ENCODE data around the gene OR2B2.

The OR2B2 gene

GRCh38 chr6:27892649-27893058, 19.5 kb downstream of the OR2B2 start:
- no peak for DNase-seq (ENCODE audit: low read depth)
- peak overlapping the region; percentile 98 for H3K4me3 ChIP-seq (ENCODE audit: low read length)
- no peak for TF ChIP-seq CTCF (IDR thresholded peaks at IDR 0.05; ENCODE audit: insufficient read depth, low read depth, low read length, missing control alignments)

- DNase-seq (ENCODE audit: low read depth), result no peak
- no peak for TF ChIP-seq CTCF (IDR thresholded peaks at IDR 0.05; ENCODE audit: insufficient read depth, low read depth, low read length, missing control alignments)
- peak overlapping the region; percentile 98 for H3K4me3 ChIP-seq (ENCODE audit: low read length)
Measured at GRCh38 chr6:27891320-27891875, 20.8 kb downstream of the OR2B2 start.

GRCh38 chr6:27890445-27891319, 21.5 kb downstream of the OR2B2 start:
- DNase-seq (ENCODE audit: low read depth), result peak; percentile 94
- TF ChIP-seq CTCF (IDR thresholded peaks at IDR 0.05; ENCODE audit: insufficient read depth, low read depth, low read length, missing control alignments), result no peak
- peak overlapping the region; percentile 59 for H3K4me3 ChIP-seq (ENCODE audit: low read length)

- TF ChIP-seq CTCF (IDR thresholded peaks at IDR 0.05; ENCODE audit: insufficient read depth, low read depth, low read length, missing control alignments), result no peak
Measured at GRCh38 chr6:27889628-27890444, 22.4 kb downstream of the OR2B2 start.

GRCh38 chr6:27889275-27889627, 22.9 kb downstream of the OR2B2 start:
- TF ChIP-seq CTCF (IDR thresholded peaks at IDR 0.05; ENCODE audit: insufficient read depth, low read depth, low read length, missing control alignments), result no peak
- H3K4me3 ChIP-seq (ENCODE audit: low read length), result no peak overlapping the region
- DNase-seq (ENCODE audit: low read depth), result no peak

More at GRCh38 chr6:27889628-27890444, 22.4 kb downstream of the OR2B2 start:
- peak overlapping the region; percentile 59 for H3K4me3 ChIP-seq (ENCODE audit: low read length)
- DNase-seq (ENCODE audit: low read depth), result no peak

- no peak for TF ChIP-seq CTCF (IDR thresholded peaks at IDR 0.05; ENCODE audit: insufficient read depth, low read depth, low read length, missing control alignments)
Measured at GRCh38 chr6:27888566-27888965, 23.6 kb downstream of the OR2B2 start.

More at GRCh38 chr6:27888566-27888965, 23.6 kb downstream of the OR2B2 start:
- H3K4me3 ChIP-seq (ENCODE audit: low read length), result no peak overlapping the region
- no peak for DNase-seq (ENCODE audit: low read depth)

Data from epithelial cell of esophagus (primary cell).